Measurements from ENCODE around the gene PHF20. TPM values are rescaled to one million over a fixed set of nuclear protein-coding genes. Genes with fewer than 3 reads are reported as not detected.
"Not testable (repeated sequence)": the region's sequence is repeated elsewhere in the genome, so short reads cannot be mapped to it uniquely, and the experiment has no call there.

Gene PHF20
- polyA plus RNA-seq, 3 donors = 30.3 to 44.4 (median 38.5) TPM

DNA sequence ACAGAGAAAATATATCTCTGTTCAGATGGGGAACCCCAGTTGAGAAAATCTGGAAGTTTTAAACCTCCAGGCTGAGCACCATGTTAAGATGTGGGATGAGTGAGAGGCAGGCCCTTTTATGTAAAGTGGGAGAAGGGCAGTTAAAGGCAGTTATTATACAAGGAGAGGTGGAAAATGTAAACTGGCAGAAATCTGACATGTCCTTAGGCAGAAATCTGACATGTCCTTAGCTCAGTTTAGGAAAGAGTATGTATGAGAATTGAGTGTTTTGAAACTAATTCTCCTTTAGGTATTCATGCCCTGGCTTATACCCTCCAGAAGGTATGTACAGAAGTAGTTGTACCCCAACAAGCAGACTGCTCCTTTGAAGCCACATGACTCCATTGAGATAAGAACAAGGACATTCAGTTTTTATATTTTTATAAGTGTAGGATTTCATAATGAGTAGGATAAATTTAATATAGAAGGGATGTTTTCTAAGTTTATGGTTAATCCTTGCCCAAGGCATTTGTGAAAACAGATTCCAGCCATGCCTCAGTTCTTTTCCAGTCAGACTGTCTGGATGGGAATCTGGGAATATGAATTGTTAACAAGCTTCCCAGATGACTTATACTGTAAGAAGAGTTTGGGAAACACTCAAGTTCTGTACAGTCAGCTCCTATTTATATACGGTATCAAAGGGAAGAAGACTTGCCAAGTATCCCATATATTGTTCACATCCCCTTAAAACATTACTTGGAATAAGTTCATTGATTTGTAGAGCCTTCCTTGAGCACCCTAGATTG is 94.8 kb downstream of the PHF20 start:
- no peak for DNase-seq (ENCODE audit: extremely low read depth in 1 of 11, low read depth in 9 of 11, low spot score in 4 of 11)

DNA sequence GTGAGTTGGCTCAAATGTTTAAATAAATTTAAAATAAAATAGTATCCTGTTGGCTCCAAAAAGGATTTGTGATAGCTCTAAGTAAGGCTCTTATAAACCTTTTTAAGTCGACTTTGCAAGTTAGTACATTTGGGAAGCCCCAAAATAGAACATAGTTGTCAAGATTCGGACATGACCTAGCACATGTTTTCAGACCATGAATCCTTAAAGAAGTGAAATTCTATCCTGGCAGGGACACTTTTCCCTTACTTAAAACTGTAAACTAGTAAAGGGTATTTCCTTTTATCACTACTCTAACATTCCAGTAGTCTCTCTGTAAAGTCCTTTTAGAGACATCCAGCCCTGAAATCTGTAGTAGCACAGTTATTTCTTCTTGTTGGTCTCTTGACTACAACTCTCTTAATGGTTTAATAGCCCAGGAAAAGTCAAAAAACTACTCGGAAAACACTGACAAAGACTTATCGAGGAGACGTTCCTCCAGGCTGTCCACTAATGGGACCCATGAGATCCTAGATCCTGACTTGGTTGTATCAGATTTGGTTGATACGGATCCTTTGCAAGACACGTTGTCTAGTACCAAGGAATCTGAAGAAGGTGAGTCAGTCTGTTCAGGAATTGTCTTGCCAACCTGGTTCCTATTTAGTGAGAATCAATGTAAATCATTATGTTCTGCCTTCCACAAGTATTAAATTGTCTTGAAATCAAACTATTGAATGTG is 98.9 kb downstream of the PHF20 start:
- no peak for DNase-seq (ENCODE audit: extremely low read depth in 1 of 11, low read depth in 9 of 11, low spot score in 4 of 11)

DNA sequence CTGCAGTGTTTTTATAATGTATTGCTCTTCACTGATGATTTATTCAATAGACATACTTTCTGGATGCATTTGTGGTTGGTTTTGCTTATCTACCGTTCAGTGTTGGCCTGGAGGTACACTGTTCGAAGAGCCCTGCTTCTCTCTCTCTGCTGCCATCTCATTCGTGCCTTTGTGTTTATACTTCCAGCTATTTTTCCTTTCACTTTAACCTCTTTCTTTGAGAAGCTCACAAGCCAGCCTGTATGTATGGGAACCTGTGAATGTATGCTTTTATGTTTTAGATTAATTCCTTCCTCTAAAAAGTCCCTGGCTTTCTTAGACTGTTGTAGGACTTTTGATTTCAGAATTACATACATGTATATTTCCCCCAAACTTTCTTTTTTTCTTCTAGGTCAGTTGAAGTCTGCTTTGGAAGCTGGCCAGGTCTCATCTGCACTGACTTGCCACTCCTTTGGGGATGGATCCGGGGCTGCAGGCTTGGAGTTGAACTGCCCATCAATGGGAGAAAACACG is 99.5 kb downstream of the PHF20 start:
- no peak for DNase-seq (ENCODE audit: extremely low read depth in 1 of 11, low read depth in 9 of 11, low spot score in 4 of 11)

DNA sequence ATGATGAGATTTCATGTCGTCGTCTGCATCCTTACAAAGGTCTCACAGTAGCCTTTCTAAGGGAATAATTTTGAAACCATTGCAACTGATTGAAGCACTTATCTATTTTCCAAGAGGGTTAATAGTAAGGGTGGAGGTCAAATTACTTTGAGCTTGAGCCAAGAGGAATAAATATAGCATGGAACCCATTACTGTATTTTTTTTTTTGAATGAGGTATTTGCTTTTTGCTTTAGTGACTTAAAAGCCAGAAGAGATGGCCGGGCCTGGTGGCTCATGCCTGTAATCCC is 104.2 kb downstream of the PHF20 start:
- no peak for DNase-seq (ENCODE audit: extremely low read depth in 1 of 11, low read depth in 9 of 11, low spot score in 4 of 11)

DNA sequence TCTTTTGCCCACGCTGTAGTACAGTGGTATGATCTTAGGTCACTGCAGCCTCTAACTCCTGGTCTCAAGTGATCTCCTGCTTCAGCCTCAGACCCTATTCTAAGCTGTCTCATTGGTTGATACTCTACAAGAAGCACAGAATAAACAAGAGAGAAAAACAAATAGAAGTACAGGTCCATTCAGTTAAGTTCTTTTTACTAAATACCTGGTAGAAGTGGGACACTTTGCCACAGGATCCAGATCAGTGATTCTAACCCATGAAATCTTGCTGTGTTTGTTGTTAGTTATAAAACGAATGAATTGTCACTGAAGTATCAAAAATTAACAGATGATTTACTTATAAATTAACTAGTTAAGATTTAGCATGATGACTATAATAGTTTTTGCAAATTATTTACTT is 105.8 kb downstream of the PHF20 start:
- no peak for DNase-seq (ENCODE audit: extremely low read depth in 1 of 11, low read depth in 9 of 11, low spot score in 4 of 11)

DNA sequence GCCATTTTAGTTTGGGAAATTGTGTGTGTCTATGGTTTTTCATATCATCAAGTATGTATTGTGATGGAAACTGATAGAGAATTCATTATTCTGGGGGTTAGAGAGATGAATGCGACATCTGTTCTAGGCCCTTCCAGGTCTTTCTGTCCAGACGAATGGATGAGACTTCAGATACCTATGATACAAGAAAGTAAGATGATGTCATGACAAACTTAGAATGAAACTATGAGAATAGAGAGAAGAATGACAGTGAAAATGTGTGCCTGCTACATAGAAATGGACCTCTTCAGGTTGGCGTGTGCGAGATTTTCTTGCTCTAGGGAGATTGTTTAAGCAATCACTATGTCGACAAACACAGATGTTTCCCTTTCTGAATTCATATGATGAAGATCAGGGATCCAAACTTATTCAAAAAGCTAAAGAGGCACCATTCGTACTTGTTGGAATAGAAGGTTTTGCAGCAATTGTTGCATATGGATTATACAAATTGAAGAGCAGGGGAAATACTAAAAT is 106.4 kb downstream of the PHF20 start:
- no peak for DNase-seq (ENCODE audit: extremely low read depth in 1 of 11, low read depth in 9 of 11, low spot score in 4 of 11)

DNA sequence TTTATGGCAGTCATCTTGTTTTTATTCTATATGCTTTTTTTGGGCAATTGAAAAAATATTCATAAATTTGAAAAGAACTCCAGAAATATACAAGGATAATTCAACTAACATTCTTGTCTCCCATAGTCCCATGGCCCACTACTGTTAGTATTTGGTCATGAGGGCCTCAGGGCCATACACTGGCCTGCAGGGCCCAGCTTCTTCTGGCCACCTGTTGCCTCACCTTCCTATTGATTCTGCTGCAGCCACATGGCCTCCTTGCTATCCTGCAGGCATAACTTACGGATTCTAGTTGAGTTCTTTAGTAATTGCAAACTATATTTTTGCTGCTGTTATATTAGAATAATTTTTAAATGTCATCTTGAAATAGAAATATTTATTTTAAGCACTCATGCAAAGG is 109.9 kb downstream of the PHF20 start:
- no peak for DNase-seq (ENCODE audit: extremely low read depth in 1 of 11, low read depth in 9 of 11, low spot score in 4 of 11)

DNA sequence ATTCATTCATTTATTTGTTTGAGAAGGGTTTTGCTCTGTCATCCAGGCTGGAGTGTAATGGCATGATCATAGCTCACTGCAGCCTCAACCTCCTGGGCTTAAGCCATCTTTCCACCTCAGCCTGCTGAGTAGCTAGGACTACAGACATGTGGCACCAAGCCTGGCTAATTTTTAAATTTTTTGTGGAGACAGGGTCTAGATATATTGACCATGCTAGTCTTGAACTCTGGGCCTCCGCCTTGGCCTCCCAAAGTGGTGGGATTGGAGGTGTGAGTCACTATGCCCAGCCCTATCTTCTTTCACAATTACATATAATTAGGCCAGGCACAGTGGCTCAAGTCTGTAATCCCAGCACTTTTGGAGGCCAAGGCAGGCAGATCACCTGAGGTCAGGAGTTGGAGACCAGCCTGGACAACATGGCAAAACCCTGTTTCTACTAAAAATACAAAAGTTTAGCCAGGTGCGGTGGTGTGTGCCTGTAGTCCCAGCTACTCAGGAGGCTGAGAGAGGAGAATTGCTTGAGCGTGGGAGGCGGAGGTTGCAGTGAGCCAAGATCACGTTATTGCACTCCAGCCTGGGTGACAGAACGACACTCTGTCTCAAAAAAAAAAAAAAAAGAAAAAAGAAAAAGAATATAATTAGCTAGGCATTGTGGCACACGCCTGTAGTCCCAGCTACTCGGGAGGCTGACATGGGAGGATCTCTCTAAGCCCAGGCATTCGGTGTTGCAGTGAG is 110.8 kb downstream of the PHF20 start:
- DNase-seq (ENCODE audit: extremely low read depth in 1 of 11, low read depth in 9 of 11, low spot score in 4 of 11) = not testable (repeated sequence)

DNA sequence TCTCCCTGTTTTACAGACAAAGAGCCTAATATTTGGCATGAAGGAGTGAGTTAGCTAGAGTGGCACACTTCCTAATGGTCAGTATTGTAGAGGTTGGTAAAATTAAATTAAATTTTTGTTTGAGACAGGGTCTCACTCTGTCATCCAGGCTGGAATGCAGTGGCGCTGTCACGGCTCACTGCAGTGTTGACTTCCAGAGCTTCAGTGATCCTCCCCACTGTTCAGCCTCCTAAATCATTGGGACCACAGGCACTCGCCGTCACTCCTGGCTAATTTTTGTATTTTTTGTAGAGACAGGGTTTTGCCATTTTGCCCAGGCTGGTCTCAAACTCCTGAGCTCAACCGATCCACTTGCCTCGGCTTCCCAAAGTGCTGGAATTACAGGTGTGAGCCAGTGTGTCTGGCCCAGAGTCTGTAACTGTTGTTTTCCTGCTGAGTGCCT is 111.5 kb downstream of the PHF20 start:
- DNase-seq (ENCODE audit: extremely low read depth in 1 of 11, low read depth in 9 of 11, low spot score in 4 of 11) = peak in 6 of 11 donors; percentile 28 to 43 (median 32)

DNA sequence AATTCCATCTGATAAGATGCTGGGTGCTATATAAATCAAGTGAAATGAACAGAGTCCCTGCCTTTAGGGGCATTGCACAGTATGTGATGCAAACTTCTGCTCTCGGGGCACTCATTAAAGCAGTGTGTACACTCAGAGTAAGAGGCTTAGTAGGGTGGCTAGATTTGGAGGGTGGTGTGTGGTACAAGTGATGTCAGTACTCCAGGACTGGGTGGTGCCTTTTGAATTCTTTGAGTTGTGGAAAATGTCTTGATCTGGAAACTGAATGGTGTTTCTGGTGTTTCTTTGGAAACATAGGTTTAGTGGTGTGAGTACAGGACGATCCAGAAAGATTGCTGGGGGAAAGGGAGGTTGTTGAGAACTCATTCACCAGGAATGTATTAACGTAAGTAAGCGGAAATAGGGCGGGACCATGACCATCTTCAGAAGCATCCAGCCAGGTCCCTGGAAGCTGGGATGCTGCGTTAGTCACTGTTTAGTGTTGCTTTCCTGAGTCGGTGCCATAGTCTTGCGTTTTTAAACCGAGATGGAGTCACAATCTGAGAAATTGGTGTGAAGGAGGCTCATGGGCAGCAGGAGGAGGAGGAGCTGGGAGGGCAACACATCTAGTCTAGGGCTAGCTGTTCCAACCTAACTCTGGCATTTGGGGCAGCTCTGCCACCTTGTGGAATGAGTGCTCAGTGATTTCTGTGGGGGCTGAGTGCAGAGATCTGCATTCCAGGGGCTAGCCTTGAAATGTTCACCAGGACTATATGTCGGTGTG is 112.1 kb downstream of the PHF20 start:
- peak; percentile 45 to 76 (median 58) for DNase-seq (ENCODE audit: extremely low read depth in 1 of 11, low read depth in 9 of 11, low spot score in 4 of 11)

DNA sequence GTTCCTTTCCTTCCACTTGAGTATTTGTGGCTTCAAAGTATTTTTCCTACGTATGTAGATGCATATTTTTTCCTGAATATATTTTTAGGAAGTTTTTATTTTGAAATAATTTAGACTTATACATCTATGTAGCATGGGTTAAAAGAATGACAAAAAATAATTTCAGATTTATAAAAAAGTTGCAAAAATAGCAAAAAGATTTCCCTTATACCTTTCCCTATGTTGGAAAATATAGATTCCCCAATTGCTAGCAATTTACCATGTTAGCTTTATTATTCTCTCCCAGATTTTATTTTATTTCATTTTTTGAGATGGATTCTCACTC is 112.7 kb downstream of the PHF20 start:
- no peak for DNase-seq (ENCODE audit: extremely low read depth in 1 of 11, low read depth in 9 of 11, low spot score in 4 of 11)

DNA sequence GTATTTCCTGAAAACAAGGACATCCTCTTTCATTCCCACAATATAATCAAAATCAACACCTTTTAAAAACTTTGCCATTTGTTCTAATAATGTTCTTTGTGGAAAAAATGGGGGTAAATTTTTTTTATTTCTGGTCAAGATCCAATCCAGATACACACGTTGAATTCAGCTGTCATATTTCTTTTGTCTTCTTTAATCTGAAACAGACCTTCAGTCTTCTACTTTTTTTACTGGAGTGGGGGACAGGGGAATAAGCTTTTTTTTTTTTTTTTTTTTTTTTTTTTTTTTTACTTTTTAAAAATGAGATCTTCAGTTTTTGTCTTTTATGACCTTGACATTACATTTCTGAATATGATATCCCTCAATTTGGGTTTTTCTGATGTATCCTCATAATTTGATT is 113.4 kb downstream of the PHF20 start:
- DNase-seq (ENCODE audit: extremely low read depth in 1 of 11, low read depth in 9 of 11, low spot score in 4 of 11) = no peak

DNA sequence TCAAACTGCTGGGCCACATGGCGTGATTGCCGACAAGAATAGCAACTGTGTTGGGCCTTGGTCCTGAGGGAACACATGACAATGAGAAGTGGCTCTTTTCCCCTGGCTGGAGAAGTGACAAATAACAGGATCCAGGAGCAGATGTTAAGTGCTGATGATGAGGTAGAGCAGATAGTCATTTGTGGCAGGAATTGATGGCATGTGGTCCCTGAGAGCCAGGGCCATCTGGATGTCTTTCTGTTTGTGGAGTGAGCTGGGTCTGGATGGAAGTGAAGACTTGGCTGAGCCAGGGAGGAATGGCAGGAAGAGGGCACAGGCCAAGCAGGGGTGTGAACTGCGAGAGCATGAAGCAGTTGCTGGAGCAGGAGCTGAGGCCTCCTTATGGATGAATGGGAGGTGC is 114.7 kb downstream of the PHF20 start:
- DNase-seq (ENCODE audit: extremely low read depth in 1 of 11, low read depth in 9 of 11, low spot score in 4 of 11) = no peak

DNA sequence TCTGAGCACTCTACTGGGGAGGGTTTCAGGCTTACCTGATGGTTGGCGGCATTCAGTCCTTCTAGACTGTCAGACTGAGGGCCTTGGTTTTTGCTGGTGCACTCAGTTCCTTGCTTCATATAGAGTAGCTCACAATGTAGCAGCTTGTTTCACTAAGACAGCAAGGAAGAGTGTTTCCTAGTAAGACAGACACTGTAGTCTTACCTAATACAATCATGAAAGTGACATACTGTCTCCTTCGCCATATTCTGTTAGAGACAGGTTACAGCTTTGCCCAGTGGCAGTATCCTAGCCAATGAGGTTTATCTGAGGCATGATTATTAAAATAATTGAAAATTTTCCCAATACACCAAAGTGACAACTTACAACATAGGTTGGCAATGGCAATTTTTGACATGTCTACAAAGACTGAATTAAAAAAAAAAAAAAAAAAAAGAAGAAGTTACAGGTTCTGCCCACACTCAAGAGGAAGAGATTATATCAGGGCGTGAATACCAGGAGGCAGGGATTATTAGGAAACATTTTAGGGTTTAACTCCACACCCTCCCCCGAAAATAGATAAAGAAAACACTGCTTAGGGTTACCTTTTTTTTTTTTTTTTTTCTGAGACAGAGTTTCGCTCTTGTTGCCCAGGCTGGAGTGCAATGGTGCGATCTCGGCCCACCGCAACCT is 115.7 kb downstream of the PHF20 start:
- no peak for DNase-seq (ENCODE audit: extremely low read depth in 1 of 11, low read depth in 9 of 11, low spot score in 4 of 11)

DNA sequence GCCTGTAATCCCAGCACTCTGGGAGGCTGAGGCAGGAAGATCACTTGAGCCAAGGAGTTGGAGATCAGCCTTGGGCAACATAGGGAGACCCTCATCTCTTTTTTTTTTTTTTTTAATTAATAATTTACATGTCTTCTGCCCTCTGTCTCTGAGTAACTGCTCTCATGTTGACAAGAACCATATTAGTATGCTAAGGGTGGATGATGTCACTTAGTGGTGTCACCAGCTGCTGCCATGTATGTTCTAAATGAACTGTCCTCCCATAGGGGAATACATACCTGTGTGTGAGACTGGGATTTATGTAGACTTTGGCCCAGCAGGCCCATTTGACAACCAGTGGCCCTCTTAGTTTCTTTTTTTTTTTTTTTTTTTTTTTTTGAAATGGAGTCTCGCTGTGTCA is 116.8 kb downstream of the PHF20 start:
- DNase-seq (ENCODE audit: extremely low read depth in 1 of 11, low read depth in 9 of 11, low spot score in 4 of 11) = no peak

DNA sequence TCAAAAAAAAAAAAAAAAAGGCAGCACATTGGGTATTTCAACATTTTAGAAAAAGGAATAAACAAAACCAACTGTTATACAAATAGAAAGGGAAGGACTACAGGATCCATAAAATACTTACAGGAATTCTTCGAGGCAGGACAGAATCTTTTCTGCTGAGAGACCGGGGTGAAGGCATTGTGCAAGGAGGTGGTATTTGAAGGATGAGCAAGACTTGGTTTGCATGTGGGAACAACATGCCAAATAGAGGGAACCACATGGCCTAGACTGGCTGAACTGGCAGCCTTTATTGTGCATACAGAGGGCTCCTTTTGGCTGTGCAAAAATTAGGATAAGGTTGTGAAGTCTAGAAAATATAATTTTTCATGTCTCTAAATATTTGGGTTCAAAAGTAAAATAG is 119.6 kb downstream of the PHF20 start:
- no peak for DNase-seq (ENCODE audit: extremely low read depth in 1 of 11, low read depth in 9 of 11, low spot score in 4 of 11)

DNA sequence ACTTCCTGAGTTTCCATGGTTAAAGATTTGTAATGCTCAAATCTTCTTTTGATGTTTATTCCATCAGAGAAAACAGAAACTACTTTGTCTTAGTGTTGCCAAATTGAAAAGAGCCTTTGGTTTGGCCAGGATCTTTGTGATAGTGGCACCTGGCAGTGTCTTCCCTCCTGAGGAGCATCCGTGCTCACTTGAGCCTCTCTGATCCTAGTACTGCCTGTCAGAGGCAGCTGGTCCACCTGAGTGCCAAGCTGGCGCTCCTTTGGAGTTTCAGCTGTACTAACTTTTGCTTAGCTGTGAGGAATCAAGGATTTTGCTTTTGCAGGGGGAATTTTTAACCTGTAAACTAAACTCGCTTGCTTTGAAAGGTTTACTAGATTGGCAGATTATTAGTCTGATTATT is 121.1 kb downstream of the PHF20 start:
- DNase-seq (ENCODE audit: extremely low read depth in 1 of 11, low read depth in 9 of 11, low spot score in 4 of 11) = no peak

DNA sequence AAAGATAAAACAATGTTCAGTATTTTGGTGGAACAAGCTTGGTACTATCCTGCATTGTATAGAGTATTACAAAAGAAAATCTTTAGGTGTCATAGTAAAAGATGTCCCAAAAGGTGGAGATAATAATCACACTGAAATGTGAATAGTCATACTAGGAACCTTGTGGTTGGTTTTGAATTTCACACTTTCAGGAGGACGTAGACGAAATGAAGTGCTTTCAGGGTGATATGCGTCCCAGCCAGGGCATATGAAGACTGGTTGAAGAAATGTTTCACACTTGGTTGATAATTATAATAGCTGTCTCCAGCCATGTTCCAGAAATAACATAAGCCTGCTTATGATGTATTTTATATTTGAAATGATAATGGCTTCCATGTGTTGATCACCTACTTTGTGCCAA is 122.1 kb downstream of the PHF20 start:
- DNase-seq (ENCODE audit: extremely low read depth in 1 of 11, low read depth in 9 of 11, low spot score in 4 of 11) = no peak

DNA sequence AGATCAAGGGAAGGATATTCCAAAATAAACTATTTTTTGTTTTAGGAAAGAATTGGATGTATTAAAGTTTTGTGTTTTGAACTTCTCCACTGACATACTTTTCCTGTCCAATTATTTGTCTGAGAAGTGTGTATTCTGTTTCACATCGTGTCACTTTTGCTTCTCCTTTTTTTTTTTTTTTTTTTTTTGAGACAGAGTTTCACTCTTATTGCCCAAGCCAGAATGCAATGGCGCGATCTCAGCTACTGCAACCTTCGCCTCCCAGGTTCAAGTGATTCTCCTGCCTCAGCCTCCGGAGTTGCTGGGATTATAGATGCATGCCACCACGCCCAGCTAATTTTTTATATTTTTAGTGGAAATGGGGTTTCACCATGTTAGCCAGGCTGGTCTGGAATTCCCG is 123.7 kb downstream of the PHF20 start:
- DNase-seq (ENCODE audit: extremely low read depth in 1 of 11, low read depth in 9 of 11, low spot score in 4 of 11) = not testable (repeated sequence)

All from renal cortex interstitium (tissue), 11 donors.